Neural cell (in vitro differentiated cells): ENCODE measurements around the gene ARID1B. TPM values are rescaled to one million over a fixed set of nuclear protein-coding genes. Genes with fewer than 3 reads are reported as not detected.

Experiments
- H2AFZ ChIP-seq: fragments of 200-600, 300-800 bp; sonication (generic), shearing (Covaris generic); 2 replicates; pipeline ENCODE4 v1.6.0; 2014; ENCODE audit warnings: low read depth, mild to moderate bottlenecking, antibody characterized with exemption, low read length, moderate library complexity
- H3F3A ChIP-seq: fragments of 200-600 bp; shearing (Covaris generic); 2 replicates; pipeline ENCODE4 v1.6.1; 2016; ENCODE audit warnings: mild to moderate bottlenecking, moderate library complexity, mixed read lengths, antibody characterized with exemption, low read length; ENCODE audit not compliant: insufficient read depth, poor library complexity, severe bottlenecking
- H3K27ac ChIP-seq: fragments of 200-600, 300-800 bp; sonication (generic), shearing (Covaris generic); 2 replicates; pipeline ENCODE4 v1.5.1; 2014; ENCODE audit warnings: mild to moderate bottlenecking, low read length, moderate library complexity
- H3K27me3 ChIP-seq: fragments of 300-800, 200-600 bp; sonication (generic), shearing (Covaris generic); 2 replicates; pipeline ENCODE4 v1.6.0; 2014; ENCODE audit warnings: mild to moderate bottlenecking, low read depth, low read length, moderate library complexity; ENCODE audit not compliant: insufficient read depth
- H3K36me3 ChIP-seq: fragments of 300-800, 200-600 bp; sonication (generic), shearing (Covaris generic); 2 replicates; pipeline ENCODE4 v1.5.1; 2014; ENCODE audit warnings: mild to moderate bottlenecking, antibody characterized with exemption, low read length, moderate library complexity; ENCODE audit not compliant: insufficient read depth
- H3K4me2 ChIP-seq: fragments of 300-800, 200-600 bp; sonication (generic), shearing (Covaris generic); 2 replicates; pipeline ENCODE4 v1.6.0; 2014; ENCODE audit warnings: mild to moderate bottlenecking, low read length
- H3K4me3 ChIP-seq: fragments of 300-800, 200-600 bp; sonication (generic), shearing (Covaris generic); 2 replicates; pipeline ENCODE4 v1.5.1; 2014; ENCODE audit warnings: mild to moderate bottlenecking, low read length, moderate library complexity
- H3K79me2 ChIP-seq: fragments of 200-600 bp; shearing (Covaris generic); replicated peaks from 2 replicates; pipeline ENCODE4 v1.6.0; 2014; ENCODE audit warnings: mild to moderate bottlenecking, low read length, moderate library complexity; ENCODE audit not compliant: insufficient read depth
- H3K9ac ChIP-seq: fragments of 300-800, 200-600 bp; sonication (generic), shearing (Covaris generic); 2 replicates; pipeline ENCODE4 v1.6.1; 2016; ENCODE audit warnings: mild to moderate bottlenecking, low read length, mixed read lengths
- H3K9me2 ChIP-seq: fragments of 200-600 bp; shearing (Covaris generic); 2 replicates; pipeline ENCODE4 v1.6.1; 2016; ENCODE audit warnings: mild to moderate bottlenecking, low read length, mixed read lengths; ENCODE audit not compliant: insufficient read depth
- H3K9me3 ChIP-seq: fragments of 200-600, 300-800 bp; sonication (generic), shearing (Covaris generic); 2 replicates; pipeline ENCODE4 v1.6.1; 2016; ENCODE audit warnings: mild to moderate bottlenecking, mixed run types, low read length, moderate library complexity, mixed read lengths
- H4K20me1 ChIP-seq: fragments of 200-600 bp; shearing (Covaris generic); 2 replicates; pipeline ENCODE4 v1.6.1; 2016; ENCODE audit warnings: mild to moderate bottlenecking, mixed run types; ENCODE audit not compliant: insufficient read depth
- CTCF ChIP-seq: fragments of 450-650 bp; IDR thresholded peaks from 2 replicates; pipeline ENCODE4 v1.5.1; 2014; ENCODE audit warnings: antibody characterized with exemption, mild to moderate bottlenecking, moderate library complexity; ENCODE audit not compliant: poor library complexity, severe bottlenecking
- EP300 ChIP-seq: fragments of 450-650 bp; conservative IDR thresholded peaks from 2 replicates; pipeline ENCODE4 v1.6.1; 2014; ENCODE audit warnings: antibody characterized with exemption, mild to moderate bottlenecking, moderate library complexity; ENCODE audit not compliant: poor library complexity, severe bottlenecking
- EZH2 ChIP-seq: fragments of 200-600, 300-800 bp; shearing (Covaris generic), sonication (generic); IDR thresholded peaks from 2 replicates; pipeline ENCODE4 v1.6.1; 2014; ENCODE audit warnings: antibody characterized with exemption, low read length, borderline replicate concordance, mild to moderate bottlenecking; ENCODE audit not compliant: insufficient read depth, poor library complexity, severe bottlenecking
- MXI1 ChIP-seq: fragments of 450-650 bp; conservative IDR thresholded peaks from 2 replicates; pipeline ENCODE4 v1.6.1; 2014; ENCODE audit warnings: antibody characterized with exemption, mild to moderate bottlenecking; ENCODE audit not compliant: poor library complexity, severe bottlenecking
- POLR2AphosphoS5 ChIP-seq: IDR thresholded peaks from 2 replicates; pipeline ENCODE4 v1.6.1; 2012
- RAD21 ChIP-seq: fragments of 450-650 bp; conservative IDR thresholded peaks from 2 replicates; pipeline ENCODE4 v1.6.1; 2014; ENCODE audit warnings: antibody characterized with exemption, mild to moderate bottlenecking, moderate library complexity
- REST ChIP-seq: IDR thresholded peaks from 2 replicates; pipeline ENCODE4 v1.6.1; 2012; ENCODE audit warnings: borderline replicate concordance
- SMC3 ChIP-seq: fragments of 450-650 bp; conservative IDR thresholded peaks from 2 replicates; pipeline ENCODE4 v1.6.1; 2014; ENCODE audit warnings: antibody characterized with exemption, mild to moderate bottlenecking, moderate library complexity; ENCODE audit not compliant: poor library complexity
- TAF1 ChIP-seq: IDR thresholded peaks from 2 replicates; pipeline ENCODE4 v1.6.1; 2012; ENCODE audit warnings: low read depth
- polyA plus RNA-seq: library from polyadenylated mRNA; depleted of rRNA; stranded (reverse); fragments of >200 nt; gene quantifications from 2 replicates; pipeline ENCODE4 v1.2.3, GENCODE V29; 2014

ARID1B gene
- polyA plus RNA-seq, 1 donor from 2014 or later = 35.0 TPM

DNA sequence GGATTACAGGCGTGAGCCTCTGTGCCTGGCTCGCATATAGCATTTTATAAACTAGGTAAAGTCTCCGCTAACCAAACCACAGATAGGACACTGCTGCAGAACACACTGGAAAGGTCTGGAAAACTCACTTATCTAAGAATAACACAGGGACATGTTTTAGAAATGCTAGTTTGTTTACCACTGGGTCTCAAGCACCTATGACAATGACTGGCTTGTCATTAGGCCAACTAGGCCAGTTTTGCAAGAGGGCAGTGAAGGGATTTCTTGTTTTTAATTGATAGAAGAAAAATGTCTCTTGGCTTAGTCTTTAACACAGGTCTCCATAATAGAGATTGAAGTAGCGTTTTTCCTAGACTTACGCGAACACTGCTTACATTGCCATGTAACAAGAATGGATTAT, 344.7 kb downstream of the ARID1B start:
- no peaks in the 10 kb centered on the region for H3K9me3 ChIP-seq

GRCh38 chr6:157123234-157123633, 346.1 kb downstream of the ARID1B start:
- no peak for TF ChIP-seq CTCF
- TF ChIP-seq REST = no peak
- no peak for TF ChIP-seq TAF1
- TF ChIP-seq POLR2AphosphoS5 = no peak
- TF ChIP-seq EZH2 = no peak
- Histone ChIP-seq H3K79me2 (no peaks in the 10 kb centered on the region), H3K4me2 (no peak overlapping the region), H4K20me1 (no peaks in the 10 kb centered on the region), H3K36me3 (no peaks in the 10 kb centered on the region), H3K27me3 (no peaks in the 10 kb centered on the region), H3K27ac (no peak overlapping the region), H3K9ac (no peak overlapping the region), H3K4me3 (no peak overlapping the region), H3K9me3 (no peaks in the 10 kb centered on the region), H3F3A (no peaks in the 10 kb centered on the region), H2AFZ (no peak overlapping the region), H3K9me2 (no peaks in the 10 kb centered on the region)

More for the DNA sequence above, 344.7 kb downstream of the ARID1B start:
- no peak overlapping the region for H3K4me2 ChIP-seq
- H3K9me2 ChIP-seq = no peaks in the 10 kb centered on the region
- H3K9ac ChIP-seq = no peak overlapping the region
- no peak overlapping the region for H2AFZ ChIP-seq
- no peak for TF ChIP-seq REST
- TF ChIP-seq EZH2 = no peak
- no peak for TF ChIP-seq RAD21
- TF ChIP-seq CTCF = no peak
- TF ChIP-seq SMC3 = no peak
- TF ChIP-seq EP300 = no peak
- TF ChIP-seq POLR2AphosphoS5 = no peak
- no peak for TF ChIP-seq TAF1
- TF ChIP-seq MXI1 = no peak
- no peaks in the 10 kb centered on the region for H3F3A ChIP-seq
- H3K79me2 ChIP-seq = no peaks in the 10 kb centered on the region
- H3K36me3 ChIP-seq = no peaks in the 10 kb centered on the region
- H3K4me3 ChIP-seq = no peak overlapping the region
- H3K27me3 ChIP-seq = no peaks in the 10 kb centered on the region
- no peaks in the 10 kb centered on the region for H4K20me1 ChIP-seq
- H3K27ac ChIP-seq = no peak overlapping the region
